ENCODE data around the gene CBR1. TPM values are rescaled to one million over a fixed set of nuclear protein-coding genes. Genes with fewer than 3 reads are reported as not detected.

CBR1 gene
- total and polyA plus RNA-seq, 2 donors (not counting 3 experiments of a cell fraction or from before 2014, with no cell fraction given): 41.3 to 124 TPM

GRCh38 chr21:36093512-36093911 lies 23.7 kb downstream of the CBR1 start:
- BruUV-seq (replicated peaks): no TSS peak
- peaks cover 5% of the 10 kb centered on the region for H3K9me3 ChIP-seq (replicated peaks; ENCODE audit: control insufficient read depth, insufficient read depth, low read length)
- peaks cover 5 to 10% of the 10 kb centered on the region in 2 experiments for H3K27me3 ChIP-seq (ENCODE audit: control insufficient read depth in 2 of 2, insufficient read depth in 2 of 2, low read length in 2 of 2)
- H3K9me1 ChIP-seq (replicated peaks; ENCODE audit: control insufficient read depth, extremely low read depth, insufficient read depth, low read length): no peaks in the 10 kb centered on the region
- no peak overlapping the region for H3K4me2 ChIP-seq (ENCODE audit: insufficient read depth, low read length)
- no peak overlapping the region for H2AFZ ChIP-seq (ENCODE audit: low read depth, low read length)
- no peaks in the 10 kb centered on the region for H3K36me3 ChIP-seq (ENCODE audit: control insufficient read depth in 2 of 2, extremely low read depth in 1 of 2, insufficient read depth in 2 of 2, low read length in 2 of 2)
- no peak for DNase-seq (ENCODE audit: low read depth, low spot score)
- ChIA-PET POLR2A (no interaction called here), CTCF (no interaction called here)
- H3K4me1 ChIP-seq (ENCODE audit: control insufficient read depth, extremely low read depth, insufficient read depth, low read length): peaks cover 3% of the 10 kb centered on the region
- H3K4me3 ChIP-seq (replicated peaks in 1 of 3; ENCODE audit: insufficient read depth in 1 of 3, low read depth in 1 of 3, low read length in 3 of 3): no peak overlapping the region
- no peak overlapping the region for H3K27ac ChIP-seq (ENCODE audit: insufficient read depth, low read depth, low read length)
- no peaks in the 10 kb centered on the region for H3K79me2 ChIP-seq (ENCODE audit: control insufficient read depth, insufficient read depth, low read length)
- FAIRE-seq: no peak
- no peaks in the 10 kb centered on the region for H4K20me1 ChIP-seq (replicated peaks; ENCODE audit: control insufficient read depth, extremely low read depth, insufficient read depth, low read length)
- intact Hi-C loops (cut with micrococcal nuclease) (no loop called here), dilution Hi-C loops (cut with MboI; ENCODE audit: extremely low pct_ligation_motif_present, low sequenced_read_pairs) (no loop called here)
- TF ChIP-seq POLR2A (IDR thresholded peaks at IDR 0.05; ENCODE audit: low read depth, low read length): no peak
- no peak for TF ChIP-seq MYC (IDR thresholded peaks at IDR 0.05; ENCODE audit: low read depth, low read length)
- no peak for TF ChIP-seq POLR2AphosphoS5 (IDR thresholded peaks at IDR 0.05; ENCODE audit: insufficient read depth, low read depth, low read length)
- no peak overlapping the region for H3K9ac ChIP-seq (replicated peaks; ENCODE audit: extremely low read depth, insufficient read depth, low read length)

- no peak overlapping the region for H3K4me2 ChIP-seq (ENCODE audit: insufficient read depth, low read length)
- H3K4me3 ChIP-seq (replicated peaks in 1 of 3; ENCODE audit: insufficient read depth in 1 of 3, low read depth in 1 of 3, low read length in 3 of 3): no peak overlapping the region
- H3K9ac ChIP-seq (replicated peaks; ENCODE audit: extremely low read depth, insufficient read depth, low read length): no peak overlapping the region
- no peak for FAIRE-seq
- peaks cover 3% of the 10 kb centered on the region for H3K4me1 ChIP-seq (ENCODE audit: control insufficient read depth, extremely low read depth, insufficient read depth, low read length)
- no peaks in the 10 kb centered on the region for H3K36me3 ChIP-seq (ENCODE audit: control insufficient read depth in 2 of 2, extremely low read depth in 1 of 2, insufficient read depth in 2 of 2, low read length in 2 of 2)
- H4K20me1 ChIP-seq (replicated peaks; ENCODE audit: control insufficient read depth, extremely low read depth, insufficient read depth, low read length): no peaks in the 10 kb centered on the region
- TF ChIP-seq EZH2 (IDR thresholded peaks at IDR 0.05; ENCODE audit: borderline replicate concordance, low read depth, low read length, severe bottlenecking) (no peak), POLR2A (IDR thresholded peaks at IDR 0.05; ENCODE audit: low read depth, low read length) (no peak), POLR2AphosphoS5 (IDR thresholded peaks at IDR 0.05; ENCODE audit: insufficient read depth, low read depth, low read length) (no peak)
- DNase-seq (ENCODE audit: low read depth, low spot score): no peak
- intact Hi-C loops (cut with micrococcal nuclease): no loop called here
- dilution Hi-C loops (cut with MboI; ENCODE audit: extremely low pct_ligation_motif_present, low sequenced_read_pairs): no loop called here
- POLR2A ChIA-PET: no interaction called here
- no TSS peak for BruUV-seq (replicated peaks)
- peaks cover 18 to 22% of the 10 kb centered on the region in 2 experiments for H3K27me3 ChIP-seq (ENCODE audit: control insufficient read depth in 2 of 2, insufficient read depth in 2 of 2, low read length in 2 of 2)
- H3K79me2 ChIP-seq (ENCODE audit: control insufficient read depth, insufficient read depth, low read length): no peaks in the 10 kb centered on the region
- H3K9me3 ChIP-seq (replicated peaks; ENCODE audit: control insufficient read depth, insufficient read depth, low read length): peaks cover 5% of the 10 kb centered on the region
- H3K9me1 ChIP-seq (replicated peaks; ENCODE audit: control insufficient read depth, extremely low read depth, insufficient read depth, low read length): no peaks in the 10 kb centered on the region
- CTCF ChIA-PET: interaction anchor here (1.1 to 1.7 kb wide), 3 partner anchors 8 to 27 kb away, joined by 3 to 6 read pairs (median 4); no protein-coding TSS in a partner anchor
- H3K27ac ChIP-seq (ENCODE audit: insufficient read depth, low read depth, low read length): no peak overlapping the region
- no peak overlapping the region for H2AFZ ChIP-seq (ENCODE audit: low read depth, low read length)
Observed at GRCh38 chr21:36096398-36097290, 26.8 kb downstream of the CBR1 start.

All from endothelial cell of umbilical vein (primary cell).